WERI-Rb-1 (cell line): ENCODE data around the gene KCNH1.

Experiments used
- DNase-seq: peaks from one replicate; pipeline ENCODE4 v3.0.0-alpha.2; 2020
- H3K27ac ChIP-seq: fragments of 250-450 bp; sonication (Bioruptor Pico); 2 replicates; pipeline ENCODE4 v1.5.1; 2020; ENCODE audit warnings: mild to moderate bottlenecking, moderate library complexity
- H3K27me3 ChIP-seq: fragments of 250-450 bp; sonication (Bioruptor Pico); 2 replicates; pipeline ENCODE4 v1.5.1; 2021; ENCODE audit warnings: mild to moderate bottlenecking, low read depth, moderate library complexity; ENCODE audit not compliant: insufficient read depth, severe bottlenecking
- H3K36me3 ChIP-seq: fragments of 250-450 bp; sonication (Bioruptor Pico); 2 replicates; pipeline ENCODE4 v1.5.1; 2020; ENCODE audit warnings: mild to moderate bottlenecking, moderate library complexity
- H3K4me3 ChIP-seq: 2 replicates; pipeline ENCODE4 v1.5.1; 2011; ENCODE audit warnings: low read depth, mild to moderate bottlenecking, control low read depth, low read length
- H3K9me3 ChIP-seq: fragments of 250-450 bp; sonication (Bioruptor Pico); 2 replicates; pipeline ENCODE4 v1.5.1; 2021; ENCODE audit warnings: mild to moderate bottlenecking, moderate library complexity; ENCODE audit not compliant: severe bottlenecking
- CTCF ChIP-seq: IDR thresholded peaks from 2 replicates; pipeline ENCODE4 v1.5.1; 2011; ENCODE audit warnings: low read depth, mild to moderate bottlenecking, control low read depth, inconsistent platforms, low read length

KCNH1 gene

GRCh38 chr1:210757677-210758076, 376.3 kb downstream of the KCNH1 start:
- no peaks in the 10 kb centered on the region for H3K36me3 ChIP-seq
- TF ChIP-seq CTCF: no peak
- peaks cover 9% of the 10 kb centered on the region for H3K9me3 ChIP-seq
- H3K27ac ChIP-seq: no peak overlapping the region
- no peaks in the 10 kb centered on the region for H3K27me3 ChIP-seq
- H3K4me3 ChIP-seq: no peak overlapping the region
- DNase-seq: no peak

GRCh38 chr1:210755991-210756659, 377.8 kb downstream of the KCNH1 start:
- H3K27ac ChIP-seq: peak overlapping the region; percentile 80

GRCh38 chr1:210754878-210755665, 378.9 kb downstream of the KCNH1 start:
- Histone ChIP-seq H3K27me3 (no peaks in the 10 kb centered on the region), H3K9me3 (peaks cover 3% of the 10 kb centered on the region), H3K27ac (peak overlapping the region; percentile 80), H3K4me3 (peak overlapping the region; percentile 27), H3K36me3 (no peaks in the 10 kb centered on the region)
- DNase-seq: peak; percentile 83
- TF ChIP-seq CTCF: no peak

More at GRCh38 chr1:210755991-210756659, 377.8 kb downstream of the KCNH1 start:
- TF ChIP-seq CTCF: no peak
- Histone ChIP-seq H3K9me3 (peaks cover 9% of the 10 kb centered on the region), H3K36me3 (no peaks in the 10 kb centered on the region), H3K4me3 (no peak overlapping the region), H3K27me3 (no peaks in the 10 kb centered on the region)
- peak; percentile 69 for DNase-seq

GRCh38 chr1:210751911-210752310, 382.0 kb downstream of the KCNH1 start:
- no peak for TF ChIP-seq CTCF
- Histone ChIP-seq H3K36me3 (no peaks in the 10 kb centered on the region), H3K27me3 (no peaks in the 10 kb centered on the region), H3K9me3 (no peaks in the 10 kb centered on the region), H3K27ac (no peak overlapping the region), H3K4me3 (no peak overlapping the region)
- no peak for DNase-seq

GRCh38 chr1:210750468-210750867, 383.5 kb downstream of the KCNH1 start:
- no peak for TF ChIP-seq CTCF

More at GRCh38 chr1:210750468-210750867, 383.5 kb downstream of the KCNH1 start:
- peak; percentile 76 for DNase-seq
- Histone ChIP-seq H3K4me3 (no peak overlapping the region), H3K9me3 (no peaks in the 10 kb centered on the region), H3K36me3 (no peaks in the 10 kb centered on the region), H3K27me3 (no peaks in the 10 kb centered on the region), H3K27ac (no peak overlapping the region)
